Smooth muscle cell (in vitro differentiated cells): ENCODE results near the gene RERE. TPM values are rescaled to one million over a fixed set of nuclear protein-coding genes. Genes with fewer than 3 reads are reported as not detected.

ENCODE experiments used
- DNase-seq: peaks from one replicate; lab custom pipeline; 2025; ENCODE audit not compliant: unreplicated experiment; lab: John Stamatoyannopoulos, UW
- H2AFZ ChIP-seq: fragments of 200-600 bp; sonication (generic); 2 replicates; pipeline ENCODE4 v1.6.0; 2016; ENCODE audit warnings: antibody characterized with exemption, low read depth, mild to moderate bottlenecking
- H3F3A ChIP-seq: fragments of 200-600 bp; sonication (generic); 2 replicates; pipeline ENCODE4 v1.6.0; 2017; ENCODE audit warnings: antibody characterized with exemption, low read depth
- H3K27ac ChIP-seq: fragments of 200-600 bp; sonication (generic); 2 replicates; pipeline ENCODE4 v1.5.1; 2016; ENCODE audit warnings: low read depth, mild to moderate bottlenecking
- H3K27me3 ChIP-seq: fragments of 200-600 bp; sonication (generic); 2 replicates; pipeline ENCODE4 v1.6.1; 2016; ENCODE audit warnings: low read depth, mild to moderate bottlenecking
- H3K36me3 ChIP-seq: fragments of 200-600 bp; sonication (generic); 2 replicates; pipeline ENCODE4 v1.5.1; 2016; ENCODE audit warnings: low read depth
- H3K4me1 ChIP-seq: fragments of 200-600 bp; sonication (generic); 2 replicates; pipeline ENCODE4 v1.5.1; 2016; ENCODE audit warnings: low read depth
- H3K4me2 ChIP-seq: fragments of 200-600 bp; sonication (generic); 2 replicates; pipeline ENCODE4 v1.6.0; 2016; ENCODE audit warnings: mild to moderate bottlenecking
- H3K4me3 ChIP-seq: fragments of 200-600 bp; sonication (generic); 2 replicates; pipeline ENCODE4 v1.5.1; 2016; ENCODE audit warnings: mild to moderate bottlenecking
- H3K79me2 ChIP-seq: fragments of 200-600 bp; sonication (generic); 2 replicates; pipeline ENCODE4 v1.6.0; 2016; ENCODE audit warnings: low read depth, mild to moderate bottlenecking
- H3K9ac ChIP-seq: fragments of 200-600 bp; sonication (generic); 2 replicates; pipeline ENCODE4 v1.6.0; 2016; ENCODE audit warnings: low read depth
- H3K9me3 ChIP-seq: fragments of 200-600 bp; sonication (generic); replicated peaks from 2 replicates; pipeline ENCODE4 v1.5.1; 2016; ENCODE audit warnings: low read depth
- H4K20me1 ChIP-seq: fragments of 200-600 bp; sonication (generic); 2 replicates; pipeline ENCODE4 v1.6.0; 2016; ENCODE audit warnings: low read depth
- WGBS: methylation state at CpG from one replicate; pipeline ENCODE4 v1.1.7; 2016; ENCODE audit warnings: low lambda C conversion rate; 5-methylcytosine and 5-hydroxymethylcytosine counted together
- polyA plus RNA-seq: library from polyadenylated mRNA; unstranded; fragments of >200 nt; fragmentation: Nextera tagmentation; extraction: Ambion mirVana; gene quantifications from 2 replicates; pipeline ENCODE4 v1.2.1, GENCODE V29; 2016
- total RNA-seq: library from RNA; depleted of rRNA; stranded (reverse); fragments of >200 nt; gene quantifications from 2 replicates; pipeline ENCODE4 v1.2.3, GENCODE V29; 2014
- TF ChIP-seq, protein P1 (sequence below): fragments of 200-600 bp; sonication (generic); IDR thresholded peaks from 2 replicates; pipeline ENCODE4 v1.5.1; 2017; ENCODE audit warnings: borderline replicate concordance, mild to moderate bottlenecking, antibody characterized with exemption; ENCODE audit not compliant: insufficient read depth, poor library complexity, severe bottlenecking

The RERE gene
- total and polyA plus RNA-seq, 2 experiments from 2014 or later, result 45.6 to 59.2 TPM

DNA sequence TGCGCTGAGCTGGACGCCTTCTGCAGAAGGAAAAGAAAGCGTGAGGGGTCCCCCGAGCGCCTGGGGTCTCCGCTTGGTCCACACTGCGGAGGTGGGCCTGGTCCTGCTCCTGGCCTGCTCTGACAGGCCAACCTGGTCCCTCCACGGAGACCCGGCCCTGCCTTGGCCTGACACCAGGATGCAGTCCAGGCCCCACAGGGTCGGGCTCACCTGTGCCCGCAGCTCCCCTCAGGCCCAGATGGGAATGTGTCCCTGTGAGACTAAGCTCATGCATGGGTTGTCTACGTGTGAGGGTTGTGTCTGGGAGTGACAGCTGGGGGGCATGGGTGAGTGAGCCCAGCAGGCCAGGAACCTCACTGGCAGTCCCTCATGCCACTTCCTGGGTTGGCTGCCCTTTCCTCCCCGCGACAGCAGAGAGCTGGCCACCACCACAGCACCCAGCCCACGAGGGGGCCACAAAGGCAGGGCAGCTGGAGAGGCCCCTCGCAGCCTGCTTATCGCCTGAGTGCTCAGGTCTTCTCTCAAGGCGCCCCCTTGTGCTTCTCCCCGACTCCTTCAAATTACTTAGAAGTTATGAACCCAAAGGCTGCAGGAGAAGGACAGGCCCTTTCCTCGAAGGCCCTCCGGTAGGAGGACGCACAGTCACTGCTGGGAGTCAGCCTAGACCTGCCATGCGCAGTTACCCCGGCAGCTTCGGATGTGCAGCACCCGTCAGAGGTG is 458.4 kb downstream of the RERE start:
- DNase-seq, result no peak
- WGBS, result 98% methylated on average over 26 of the region's 26 CpGs
- Histone ChIP-seq H3K27ac (no peak overlapping the region), H3F3A (peaks cover 1% of the 10 kb centered on the region), H3K36me3 (peaks cover 8% of the 10 kb centered on the region), H3K4me1 (no peaks in the 10 kb centered on the region), H4K20me1 (peaks cover 80% of the 10 kb centered on the region), H3K9me3 (no peaks in the 10 kb centered on the region), H3K4me2 (no peak overlapping the region), H3K27me3 (no peaks in the 10 kb centered on the region), H3K9ac (no peak overlapping the region), H3K79me2 (peaks cover 13% of the 10 kb centered on the region), H3K4me3 (no peak overlapping the region), H2AFZ (no peak overlapping the region)
- TF ChIP-seq, protein P1, sequence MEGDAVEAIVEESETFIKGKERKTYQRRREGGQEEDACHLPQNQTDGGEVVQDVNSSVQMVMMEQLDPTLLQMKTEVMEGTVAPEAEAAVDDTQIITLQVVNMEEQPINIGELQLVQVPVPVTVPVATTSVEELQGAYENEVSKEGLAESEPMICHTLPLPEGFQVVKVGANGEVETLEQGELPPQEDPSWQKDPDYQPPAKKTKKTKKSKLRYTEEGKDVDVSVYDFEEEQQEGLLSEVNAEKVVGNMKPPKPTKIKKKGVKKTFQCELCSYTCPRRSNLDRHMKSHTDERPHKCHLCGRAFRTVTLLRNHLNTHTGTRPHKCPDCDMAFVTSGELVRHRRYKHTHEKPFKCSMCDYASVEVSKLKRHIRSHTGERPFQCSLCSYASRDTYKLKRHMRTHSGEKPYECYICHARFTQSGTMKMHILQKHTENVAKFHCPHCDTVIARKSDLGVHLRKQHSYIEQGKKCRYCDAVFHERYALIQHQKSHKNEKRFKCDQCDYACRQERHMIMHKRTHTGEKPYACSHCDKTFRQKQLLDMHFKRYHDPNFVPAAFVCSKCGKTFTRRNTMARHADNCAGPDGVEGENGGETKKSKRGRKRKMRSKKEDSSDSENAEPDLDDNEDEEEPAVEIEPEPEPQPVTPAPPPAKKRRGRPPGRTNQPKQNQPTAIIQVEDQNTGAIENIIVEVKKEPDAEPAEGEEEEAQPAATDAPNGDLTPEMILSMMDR, result no peak

DNA sequence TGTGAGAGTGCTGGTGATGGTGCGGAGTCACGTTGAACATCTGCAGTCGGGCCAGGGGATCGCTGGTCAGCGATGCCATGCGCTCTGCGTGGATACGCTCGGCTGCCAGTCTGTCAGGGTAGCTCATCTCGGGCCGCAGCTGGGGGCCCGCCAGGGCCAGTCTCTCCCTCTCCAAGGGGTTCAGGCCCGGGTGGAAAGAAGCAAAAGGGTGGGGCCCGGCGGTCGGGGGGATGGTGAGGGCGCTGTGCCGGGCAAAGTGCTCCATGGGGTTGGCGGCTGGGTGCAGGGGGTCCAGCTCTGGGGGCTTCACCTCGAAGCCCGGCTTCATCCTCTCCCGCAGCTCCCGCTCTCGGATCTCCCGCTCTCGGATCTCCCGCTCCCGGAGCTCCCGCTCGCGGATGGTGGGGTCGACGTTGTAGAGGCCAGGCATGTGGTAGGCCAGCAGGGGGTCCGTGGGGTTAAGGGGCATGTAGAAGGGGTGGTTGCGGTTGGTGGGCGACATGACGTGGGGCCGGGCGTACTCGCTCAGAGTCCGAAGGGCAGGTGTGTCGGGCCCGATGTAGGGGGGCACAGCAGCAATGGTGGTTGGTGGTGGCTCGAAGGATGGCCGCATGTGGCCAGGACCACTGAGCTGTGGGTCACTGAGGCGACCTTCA is 459.1 kb downstream of the RERE start:
- Histone ChIP-seq H3K9me3 (no peaks in the 10 kb centered on the region), H3K79me2 (peaks cover 7% of the 10 kb centered on the region), H3K27ac (no peak overlapping the region), H3K4me2 (no peak overlapping the region), H3K4me3 (no peak overlapping the region), H3K36me3 (peaks cover 10% of the 10 kb centered on the region), H3F3A (peaks cover 8% of the 10 kb centered on the region), H4K20me1 (peaks cover 73% of the 10 kb centered on the region), H2AFZ (no peak overlapping the region), H3K27me3 (no peaks in the 10 kb centered on the region), H3K4me1 (no peaks in the 10 kb centered on the region), H3K9ac (no peak overlapping the region)
- 98% methylated on average over 32 of the region's 46 CpGs for WGBS
- DNase-seq, result no peak
- TF ChIP-seq, protein P1, result no peak

DNA sequence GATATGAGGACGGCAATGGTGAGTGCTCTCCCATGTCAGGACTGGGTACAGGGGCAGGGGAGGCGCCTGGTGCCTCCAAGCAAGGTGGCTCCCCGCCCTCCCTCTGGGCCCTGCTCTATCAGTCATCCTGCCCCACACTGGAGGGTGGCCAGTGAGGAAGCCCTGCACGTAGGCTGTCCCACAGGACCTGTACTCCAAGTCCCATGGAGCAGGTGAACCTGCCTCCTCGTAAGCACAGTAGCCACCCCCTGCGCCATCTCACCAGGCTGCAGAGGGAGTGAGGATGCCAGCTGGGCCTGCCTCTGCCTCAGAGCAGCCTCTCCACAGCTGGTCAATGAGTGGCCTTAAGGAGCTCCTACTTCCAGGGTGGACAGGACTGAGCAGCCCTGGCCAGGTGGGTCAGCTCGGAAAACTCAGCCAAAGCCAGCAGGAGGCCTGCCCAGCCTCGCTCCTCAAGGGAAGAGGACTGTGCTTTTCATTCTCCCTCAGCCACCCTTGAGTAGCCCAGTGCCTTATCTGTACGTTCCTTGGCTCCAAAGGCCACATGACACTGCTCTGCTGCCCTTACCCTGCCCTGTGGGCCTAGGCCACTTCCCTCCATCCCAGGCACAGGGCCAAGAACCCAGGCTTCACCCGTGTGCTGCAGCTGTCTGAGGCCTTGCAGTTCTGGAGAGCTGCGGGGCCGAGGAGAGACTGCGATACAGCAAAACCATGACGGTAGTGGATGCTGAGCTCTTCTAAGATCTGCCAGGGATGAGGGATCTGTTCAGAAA is 459.9 kb downstream of the RERE start:
- peaks cover 10% of the 10 kb centered on the region for H3K36me3 ChIP-seq
- no peak overlapping the region for H3K4me2 ChIP-seq
- H4K20me1 ChIP-seq, result peaks cover 65% of the 10 kb centered on the region
- 98% methylated on average over 14 of the region's 14 CpGs for WGBS
- no peaks in the 10 kb centered on the region for H3K4me1 ChIP-seq
- H3K9me3 ChIP-seq, result no peaks in the 10 kb centered on the region
- no peak for DNase-seq
- H3K27me3 ChIP-seq, result no peaks in the 10 kb centered on the region
- H3K4me3 ChIP-seq, result no peak overlapping the region
- H3K27ac ChIP-seq, result no peak overlapping the region
- H3F3A ChIP-seq, result peaks cover 12% of the 10 kb centered on the region
- H3K79me2 ChIP-seq, result no peaks in the 10 kb centered on the region
- no peak overlapping the region for H3K9ac ChIP-seq
- no peak overlapping the region for H2AFZ ChIP-seq
- TF ChIP-seq, protein P1, result no peak
